ENCODE data around the gene PRPF31.
A peak's percentile ranks its signal among the peaks of the same experiment; 100 is the strongest.

The PRPF31 gene

DNA sequence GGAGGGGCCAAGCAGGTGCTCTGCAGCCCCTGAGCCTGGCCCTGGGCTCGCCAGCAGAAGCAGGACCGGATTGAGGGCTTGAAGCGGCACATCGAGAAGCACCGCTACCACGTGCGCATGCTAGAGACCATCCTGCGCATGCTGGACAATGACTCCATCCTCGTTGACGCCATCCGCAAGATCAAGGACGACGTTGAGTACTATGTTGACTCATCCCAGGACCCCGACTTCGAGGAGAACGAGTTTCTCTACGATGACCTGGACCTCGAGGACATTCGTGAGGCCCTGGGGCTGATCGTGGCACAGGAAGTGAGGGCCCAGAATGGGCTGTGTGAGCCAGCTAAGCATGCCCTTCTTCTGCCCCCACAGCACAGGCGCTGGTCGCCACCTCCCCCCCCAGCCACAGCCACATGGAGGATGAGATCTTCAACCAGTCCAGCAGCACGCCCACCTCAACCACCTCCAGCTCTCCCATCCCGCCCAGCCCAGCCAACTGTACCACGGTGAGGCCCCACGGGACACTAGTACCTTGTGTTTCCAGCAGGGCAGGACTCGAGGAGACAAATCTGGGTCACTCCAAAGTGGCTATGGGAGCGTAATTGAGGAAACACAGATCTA is 30.1 kb downstream of the PRPF31 start:
- DNase-seq, result no peak

- no peak for DNase-seq
Measured at GRCh38 chr19:54147676-54148075, 32.1 kb downstream of the PRPF31 start.

DNA sequence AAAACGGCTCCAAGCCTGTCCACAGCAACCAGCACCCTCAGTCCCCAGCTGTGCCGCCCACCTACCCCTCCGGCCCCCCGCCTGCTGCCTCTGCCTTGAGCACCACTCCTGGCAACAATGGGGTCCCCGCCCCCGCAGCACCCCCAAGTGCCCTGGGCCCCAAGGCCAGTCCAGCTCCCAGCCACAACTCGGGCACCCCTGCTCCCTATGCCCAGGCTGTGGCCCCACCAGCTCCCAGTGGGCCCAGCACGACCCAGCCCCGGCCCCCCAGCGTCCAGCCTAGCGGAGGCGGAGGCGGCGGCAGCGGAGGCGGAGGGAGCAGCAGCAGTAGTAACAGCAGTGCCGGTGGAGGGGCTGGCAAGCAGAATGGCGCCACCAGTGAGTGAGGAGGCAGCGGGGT is 32.6 kb downstream of the PRPF31 start:
- DNase-seq, result no peak

- no peak for DNase-seq
Measured at GRCh38 chr19:54149021-54149812, 33.7 kb downstream of the PRPF31 start.

DNA sequence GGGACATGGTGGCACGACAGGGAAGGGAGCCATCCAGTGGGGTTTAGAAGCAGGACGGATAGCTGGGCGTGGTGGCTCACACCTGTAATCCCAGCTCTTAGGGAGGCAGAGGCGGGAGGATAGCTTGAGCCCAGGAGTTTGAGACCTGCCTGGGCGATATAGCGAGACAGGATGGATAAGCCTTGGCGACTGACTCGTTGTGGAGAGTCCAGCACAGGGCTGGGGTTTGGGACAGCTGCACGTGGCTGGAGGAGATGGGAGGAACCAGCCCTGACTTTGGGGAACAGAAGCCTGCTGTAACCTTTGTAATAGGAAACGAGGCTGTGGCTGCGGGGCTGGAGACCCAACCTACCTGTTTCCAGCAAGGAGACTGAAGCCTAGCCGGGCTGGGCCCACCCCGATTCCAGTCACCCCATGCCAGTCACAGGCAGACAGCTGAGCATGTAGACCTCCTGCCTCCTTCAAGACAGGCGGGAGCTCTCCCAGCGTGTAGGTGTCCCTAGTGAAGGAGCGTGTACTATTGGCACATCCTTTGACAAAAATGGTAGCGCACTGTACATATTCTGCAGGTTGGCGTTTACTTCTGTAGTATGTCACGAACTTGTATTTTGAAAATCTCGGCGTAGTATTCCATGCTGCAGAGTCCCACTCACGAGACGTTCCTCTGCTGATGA is 35.9 kb downstream of the PRPF31 start:
- DNase-seq, result no peak

DNA sequence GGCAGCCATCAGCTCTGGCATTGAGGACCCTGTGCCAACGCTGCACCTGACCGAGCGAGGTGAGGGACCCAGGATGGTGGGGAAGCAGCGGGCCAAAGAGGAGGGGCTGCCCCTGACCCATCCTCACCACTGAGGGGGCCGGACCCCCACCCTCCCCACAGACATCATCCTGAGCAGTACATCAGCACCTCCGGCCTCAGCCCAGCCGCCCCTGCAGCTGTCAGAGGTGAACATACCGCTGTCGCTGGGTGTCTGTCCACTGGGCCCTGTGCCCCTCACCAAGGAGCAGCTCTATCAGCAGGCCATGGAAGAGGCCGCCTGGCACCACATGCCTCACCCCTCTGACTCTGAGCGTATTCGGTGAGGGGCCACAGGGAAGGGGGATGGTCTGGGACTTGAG is 36.7 kb downstream of the PRPF31 start:
- DNase-seq, result no peak

- DNase-seq, result no peak
Measured at GRCh38 chr19:54152878-54153524, 37.4 kb downstream of the PRPF31 start.

DNA sequence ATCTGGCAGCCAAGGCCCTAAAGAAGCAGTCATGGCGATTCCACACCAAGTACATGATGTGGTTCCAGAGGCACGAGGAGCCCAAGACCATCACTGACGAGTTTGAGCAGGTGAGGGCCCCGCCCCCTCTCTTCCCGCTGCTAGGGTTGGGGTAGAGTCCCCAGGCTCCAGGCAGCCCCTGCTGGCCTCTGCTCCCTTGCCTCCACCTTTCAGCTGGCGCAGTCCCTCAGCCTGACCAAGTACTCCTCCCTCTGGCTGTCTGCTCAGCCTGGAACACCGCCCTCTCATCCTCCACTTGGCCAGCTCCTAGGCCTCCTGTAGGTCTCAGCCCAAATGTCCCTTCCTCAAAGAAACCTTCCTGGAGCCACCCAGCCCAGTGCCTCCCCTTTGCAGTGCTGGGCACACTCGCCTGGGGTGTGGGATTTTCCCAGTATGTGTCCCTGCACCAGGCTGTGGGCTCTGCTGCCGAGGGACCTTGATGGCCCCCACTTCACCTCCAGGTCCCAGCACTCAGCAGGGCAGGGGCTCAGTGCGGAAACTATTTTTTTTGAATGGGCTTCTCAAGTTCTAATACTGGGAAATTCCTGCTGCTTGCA is 38.3 kb downstream of the PRPF31 start:
- DNase-seq, result no peak

DNA sequence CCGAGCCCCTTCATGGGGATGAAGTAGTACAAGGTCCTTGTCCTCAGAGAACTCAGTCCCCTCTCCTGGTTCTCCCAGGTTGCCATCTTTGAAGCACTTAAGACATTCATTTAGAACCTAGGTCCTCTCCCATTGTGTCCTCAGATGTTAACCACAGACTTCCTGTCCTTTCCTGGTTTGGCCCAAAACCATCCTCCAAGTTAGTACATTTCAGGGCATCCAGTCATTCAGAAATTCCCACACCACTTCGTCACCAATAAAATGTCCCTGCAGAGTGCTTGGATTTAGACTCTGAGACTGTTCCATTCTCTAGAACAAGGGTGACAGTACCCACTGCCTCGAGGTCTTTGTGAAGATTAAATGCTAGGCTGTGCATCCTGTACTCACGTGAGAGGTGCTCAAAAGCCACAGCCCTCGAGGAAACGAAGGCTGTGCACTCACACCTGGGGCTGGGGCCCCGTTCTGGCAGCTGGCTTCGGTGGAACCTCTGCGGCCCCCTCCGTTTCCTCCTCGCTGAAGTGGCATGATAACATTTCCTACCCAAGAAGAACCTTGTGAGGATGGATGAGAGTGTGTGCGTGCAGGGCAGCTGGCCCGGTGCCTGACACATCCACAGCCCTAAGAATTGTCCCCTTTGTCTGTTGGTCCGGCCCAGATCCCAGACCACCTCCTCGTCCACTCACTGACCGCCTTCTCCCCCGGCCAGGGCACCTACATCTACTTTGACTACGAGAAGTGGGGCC is 39.2 kb downstream of the PRPF31 start:
- no peak for DNase-seq

DNA sequence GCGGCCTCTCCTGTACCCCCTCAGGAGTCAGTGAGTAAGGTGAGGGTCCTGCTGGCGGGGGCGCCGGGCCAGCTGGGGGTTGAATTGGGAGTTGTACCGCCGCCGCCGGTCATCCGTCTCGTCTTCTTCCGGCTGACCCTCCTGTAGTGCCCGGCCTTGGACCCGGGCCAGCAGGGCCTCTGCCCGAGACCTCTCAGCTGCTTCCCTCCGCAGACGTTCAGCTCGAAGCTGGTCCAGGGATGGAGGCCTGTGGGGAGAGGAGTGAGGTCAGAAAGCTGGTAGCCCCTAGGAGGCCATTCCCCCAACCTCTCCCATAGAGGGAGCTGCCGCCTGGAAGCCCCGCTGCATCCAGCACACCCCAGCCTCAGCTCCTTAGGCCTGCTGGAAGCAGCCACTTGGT is 40.1 kb downstream of the PRPF31 start:
- DNase-seq, result no peak

DNA sequence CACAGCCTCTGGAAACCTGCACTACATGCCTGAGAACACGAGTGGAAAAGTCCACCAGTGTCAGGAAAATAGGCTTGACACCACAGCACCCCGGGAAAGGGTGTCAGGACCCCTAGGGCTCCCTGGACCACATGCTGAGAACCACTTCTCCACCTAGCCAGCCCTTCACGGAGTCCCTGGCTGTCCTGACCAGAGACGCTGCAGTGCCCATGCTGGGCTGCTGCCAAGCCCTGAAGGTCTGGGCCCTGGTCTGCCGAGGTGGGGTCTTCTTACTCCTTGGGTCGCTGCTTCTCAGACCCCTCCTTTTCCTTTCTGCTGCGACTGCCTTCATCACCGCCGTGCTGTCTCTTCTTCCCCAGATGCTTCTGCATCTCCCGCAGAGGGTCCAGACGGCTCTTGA is 40.9 kb downstream of the PRPF31 start:
- no peak for DNase-seq

DNA sequence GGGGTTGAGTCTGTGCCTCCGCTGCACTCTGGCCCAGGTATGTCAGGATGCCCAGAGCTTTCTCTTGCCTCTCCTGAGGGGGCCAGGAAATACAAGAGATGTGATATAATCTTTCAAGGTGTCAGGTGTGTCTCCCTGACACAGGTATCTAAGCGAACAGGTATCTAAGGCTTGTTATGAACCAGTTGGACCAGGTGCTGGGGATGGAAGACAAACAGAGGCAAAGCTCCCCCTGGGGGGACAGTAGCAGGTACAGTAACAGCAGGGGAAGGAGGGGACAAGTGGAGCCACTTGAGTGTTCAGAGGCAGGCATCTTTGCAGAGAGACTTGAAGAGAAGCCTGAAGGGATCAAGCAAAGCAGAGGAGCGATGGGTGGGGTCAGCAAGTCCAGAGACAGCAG is 41.4 kb downstream of the PRPF31 start:
- DNase-seq, result no peak

- peak; percentile 68 for DNase-seq
Measured at GRCh38 chr19:54158812-54159351, 43.3 kb downstream of the PRPF31 start.

- peak; percentile 100 for DNase-seq
Measured at GRCh38 chr19:54159352-54160181, 44.0 kb downstream of the PRPF31 start, which contains the start of gene LENG1. Gene LENG1, minus strand, starts transcription at chr19:54159721. Its CDS starts 26 bp downstream, at chr19:54159695.

DNA sequence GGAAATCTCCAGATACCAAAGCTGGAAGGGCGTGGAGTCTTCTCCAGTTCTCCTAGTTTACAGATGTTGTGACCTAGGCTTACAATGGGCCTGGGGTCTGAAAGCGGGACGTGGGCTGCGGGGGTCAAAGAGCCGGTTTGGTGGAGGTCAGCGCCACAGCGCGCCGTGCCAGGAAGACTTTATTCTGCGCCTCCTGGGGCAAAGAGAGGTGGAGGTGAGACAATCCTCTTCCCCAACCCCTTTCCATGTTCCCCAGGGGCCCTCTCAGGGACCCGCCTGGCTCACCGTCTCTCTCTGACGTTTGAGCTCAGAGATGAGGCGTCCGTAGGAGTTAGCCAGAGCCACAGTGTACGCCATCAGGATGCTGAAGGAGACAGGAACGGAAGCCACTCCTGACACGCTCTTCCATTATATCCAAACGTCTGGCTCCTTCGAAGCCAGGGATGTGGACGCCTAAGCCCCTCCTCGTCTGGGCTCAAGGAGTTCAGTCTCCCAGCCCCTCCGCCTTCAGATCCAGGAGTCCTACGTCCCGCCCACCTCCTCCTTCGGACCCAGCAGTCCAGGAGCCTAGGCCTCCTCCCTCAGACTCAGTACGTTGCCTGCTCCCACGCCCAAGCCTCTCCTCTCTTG is 44.7 kb downstream of the PRPF31 start:
- DNase-seq, result no peak

DNA sequence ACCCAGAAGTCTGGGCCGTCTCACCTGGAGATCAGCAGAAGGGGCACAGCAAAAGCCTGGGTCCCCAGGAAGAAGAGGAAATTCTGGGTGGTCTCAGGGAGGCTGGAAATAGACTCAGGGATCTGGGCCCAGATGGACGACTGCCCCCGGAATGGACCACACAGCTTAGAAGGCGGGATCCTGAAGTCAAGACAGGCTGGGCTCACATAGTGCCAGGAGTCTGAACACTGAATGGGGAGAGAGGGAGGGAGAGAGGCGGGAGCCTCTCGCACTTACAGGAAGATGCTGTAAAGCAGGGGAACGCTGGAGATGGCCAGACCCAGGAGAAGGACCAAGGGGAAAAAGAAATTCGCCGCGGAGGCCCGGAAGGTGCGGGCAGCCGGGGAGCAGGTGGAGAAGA is 45.3 kb downstream of the PRPF31 start:
- DNase-seq, result no peak

DNA sequence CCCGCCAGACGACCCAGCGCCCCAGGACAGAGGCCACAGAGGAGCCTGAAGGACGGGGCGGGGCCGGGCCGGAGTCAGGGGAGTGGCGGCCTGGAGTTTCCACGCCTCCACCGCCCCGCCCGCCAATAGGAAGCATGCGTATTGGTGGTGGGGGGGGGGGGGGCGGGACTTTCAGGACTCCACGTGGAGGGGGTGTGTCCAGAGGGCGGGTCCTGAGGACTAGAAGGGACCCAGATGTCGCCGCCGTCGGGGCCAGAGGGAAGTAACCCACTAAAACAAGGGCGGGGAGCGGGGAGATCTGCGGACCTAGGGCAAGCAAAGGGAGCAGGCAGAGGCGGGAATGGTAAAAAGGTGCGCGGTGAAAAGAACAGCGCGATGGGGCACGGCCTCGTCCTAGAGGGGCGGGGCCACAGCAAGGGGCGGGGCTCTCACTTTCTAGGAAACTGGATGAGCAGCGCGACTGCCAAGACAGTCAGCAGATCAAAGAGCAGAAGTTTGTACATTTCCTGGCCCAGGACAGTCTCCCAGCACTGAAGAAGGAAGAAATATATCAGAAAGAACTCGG is 46.8 kb downstream of the PRPF31 start:
- DNase-seq, result peak; percentile 91

- no peak for DNase-seq
Measured at GRCh38 chr19:54162884-54163283, 47.3 kb downstream of the PRPF31 start.

DNA sequence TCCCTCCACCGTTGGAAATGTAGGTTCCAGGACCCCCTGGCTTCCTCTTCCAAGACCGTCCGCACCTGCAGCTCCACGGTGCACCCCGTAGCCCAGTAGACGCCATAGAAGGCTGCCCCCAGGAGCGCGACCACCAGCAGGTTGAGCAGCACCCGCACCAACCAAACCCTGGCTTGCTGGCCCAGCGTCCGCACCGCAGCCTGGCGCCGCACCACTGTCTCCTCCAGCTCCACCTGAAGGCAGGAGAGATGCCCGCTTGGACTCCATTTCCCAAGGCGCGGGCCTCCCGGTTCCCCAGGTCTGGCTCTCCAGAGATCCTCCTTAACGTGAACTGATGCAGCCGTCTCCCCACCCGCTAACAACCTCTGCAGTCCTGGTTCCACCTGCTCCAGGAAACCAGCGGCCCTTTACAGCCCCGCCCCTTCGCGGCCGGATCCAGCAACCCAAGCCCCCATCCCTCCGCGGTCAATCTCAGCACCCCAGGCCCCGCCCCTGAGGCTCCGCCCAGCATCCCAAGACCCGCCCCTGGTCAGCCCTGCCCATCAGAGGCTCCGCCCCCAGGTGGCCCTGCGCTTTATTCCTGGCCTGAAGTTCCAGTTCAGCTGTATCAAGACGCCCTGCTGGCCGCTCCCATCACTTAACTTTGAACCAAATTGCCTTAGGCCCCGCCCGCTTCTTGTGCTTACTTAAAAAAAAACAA is 49.0 kb downstream of the PRPF31 start:
- peak; percentile 53 for DNase-seq

DNA sequence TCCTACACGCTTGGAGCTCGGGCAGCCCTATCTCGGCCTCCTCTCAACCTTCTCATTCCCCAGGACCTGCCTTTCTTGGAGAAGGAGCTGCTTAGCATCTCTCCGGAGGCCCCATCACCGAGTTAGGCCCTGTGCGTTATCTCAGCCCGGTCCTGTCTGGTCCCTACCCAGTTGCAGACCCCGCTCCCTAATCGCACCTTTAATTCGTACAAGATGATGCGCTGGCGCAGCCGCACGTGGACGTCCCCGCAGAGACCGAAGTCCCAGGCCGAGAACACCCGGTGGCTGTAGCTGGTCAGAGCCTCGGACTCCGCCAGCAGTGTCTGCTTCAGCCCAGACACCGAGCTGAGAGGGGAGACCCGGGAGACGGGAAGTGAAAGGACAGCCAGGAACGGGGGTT is 49.7 kb downstream of the PRPF31 start:
- no peak for DNase-seq

Measured in inflammatory macrophage treated with lipopolysaccharide for 4 hours (primary cell).